ENCODE data around the gene KRAS. TPM values are rescaled to one million over a fixed set of nuclear protein-coding genes. Genes with fewer than 3 reads are reported as not detected.
A peak's percentile ranks its signal among the peaks of the same experiment; 100 is the strongest.

The KRAS gene
- total RNA-seq, 1 experiment from 2014 or later = 47.5 TPM

- Mint-ChIP-seq H3K4me3 (no peak overlapping the region), H3K36me3 (ENCODE audit: insufficient read depth in 1 of 3, low read depth in 3 of 3) (no peaks in the 10 kb centered on the region; a peak in 1 of 7 replicates), H3K27me3 (ENCODE audit: low read depth) (no peaks in the 10 kb centered on the region; the same call in 1 of the 2 replicates), H3K9me3 (no peaks in the 10 kb centered on the region), H3K4me1 (peaks cover 17% of the 10 kb centered on the region in 2 experiments), H3K27ac (no peak overlapping the region)
- Histone ChIP-seq H3K27ac (ENCODE audit: insufficient read length, low read depth, low read length) (no peak overlapping the region), H3K79me1 (ENCODE audit: insufficient read depth, low read depth, low read length, poor library complexity, severe bottlenecking) (no peaks in the 10 kb centered on the region), H2BK5ac (ENCODE audit: insufficient read length, low read length) (no peak overlapping the region), H4K91ac (ENCODE audit: insufficient read length, low read depth, low read length) (no peak overlapping the region), H3K14ac (ENCODE audit: insufficient read depth, low read length) (no peak overlapping the region), H3K9ac (ENCODE audit: extremely low read depth, insufficient read length, low read length) (no peak overlapping the region), H3K23ac (ENCODE audit: insufficient read length, low read depth, low read length) (no peak overlapping the region), H3K23me2 (ENCODE audit: insufficient read length, low read depth, low read length, poor library complexity, severe bottlenecking) (no peaks in the 10 kb centered on the region), H2AK5ac (ENCODE audit: insufficient read length, low read length) (no peak overlapping the region), H3K79me2 (ENCODE audit: insufficient read depth, low read length) (no peaks in the 10 kb centered on the region), H3K27me3 (ENCODE audit: insufficient read depth, low read length) (no peaks in the 10 kb centered on the region), H4K5ac (ENCODE audit: insufficient read length, low read depth, low read length) (no peak overlapping the region), H3K4me1 (ENCODE audit: insufficient read depth, low read length) (peaks cover 11% of the 10 kb centered on the region), H3K9me3 (ENCODE audit: control insufficient read depth, low read depth, low read length) (no peaks in the 10 kb centered on the region), H2AFZ (ENCODE audit: low read length) (no peak overlapping the region), H2BK120ac (ENCODE audit: low read depth, low read length, poor library complexity, severe bottlenecking) (no peak overlapping the region), H3K4me2 (ENCODE audit: insufficient read depth, insufficient read length, low read length) (no peak overlapping the region), H2BK20ac (ENCODE audit: low read depth, low read length, poor library complexity, severe bottlenecking) (no peak overlapping the region), H2BK15ac (ENCODE audit: low read depth, low read length) (no peak overlapping the region), H2BK12ac (ENCODE audit: insufficient read length, low read depth, low read length) (no peak overlapping the region), H4K20me1 (ENCODE audit: control insufficient read depth, insufficient read depth, insufficient read length) (no peaks in the 10 kb centered on the region), H4K8ac (replicated peaks; ENCODE audit: insufficient read length, low read depth, low read length) (no peak overlapping the region), H3K18ac (ENCODE audit: insufficient read length, low read depth, low read length) (no peak overlapping the region), H3T11ph (ENCODE audit: low read length) (no peak overlapping the region), H3K4ac (ENCODE audit: low read depth, low read length) (no peak overlapping the region), H3K56ac (ENCODE audit: insufficient read length, low read depth, low read length) (no peak overlapping the region)
- no CpG with 5 or more reads among the region's 2 CpGs for WGBS (ENCODE audit: extremely low coverage, insufficient read length, low lambda C conversion rate)
- peak; percentile 85 for TF ChIP-seq CTCF (conservative IDR thresholded peaks at IDR 0.05)
- DNase-seq = no peak
Measured at GRCh38 chr12:25155022-25155576, 95.6 kb downstream of the KRAS start.

Other genes starting within 250 kb of the KRAS start
- not detected in 2 replicates for gene DNAI7, start 55.8 kb downstream of the KRAS start, total RNA-seq (2021)
- 7.6 and 8.7 TPM in 2 replicates for gene ETFRF1, start 55.7 kb downstream of the KRAS start, total RNA-seq (2021)